ENCODE data around the gene RRM2. TPM values are rescaled to one million over a fixed set of nuclear protein-coding genes. Genes with fewer than 3 reads are reported as not detected.

RRM2 gene
- total and polyA plus RNA-seq, 2 of the 4 experiments (the other 2 are of a cell fraction), result 53.6 to 68.5 TPM

DNA sequence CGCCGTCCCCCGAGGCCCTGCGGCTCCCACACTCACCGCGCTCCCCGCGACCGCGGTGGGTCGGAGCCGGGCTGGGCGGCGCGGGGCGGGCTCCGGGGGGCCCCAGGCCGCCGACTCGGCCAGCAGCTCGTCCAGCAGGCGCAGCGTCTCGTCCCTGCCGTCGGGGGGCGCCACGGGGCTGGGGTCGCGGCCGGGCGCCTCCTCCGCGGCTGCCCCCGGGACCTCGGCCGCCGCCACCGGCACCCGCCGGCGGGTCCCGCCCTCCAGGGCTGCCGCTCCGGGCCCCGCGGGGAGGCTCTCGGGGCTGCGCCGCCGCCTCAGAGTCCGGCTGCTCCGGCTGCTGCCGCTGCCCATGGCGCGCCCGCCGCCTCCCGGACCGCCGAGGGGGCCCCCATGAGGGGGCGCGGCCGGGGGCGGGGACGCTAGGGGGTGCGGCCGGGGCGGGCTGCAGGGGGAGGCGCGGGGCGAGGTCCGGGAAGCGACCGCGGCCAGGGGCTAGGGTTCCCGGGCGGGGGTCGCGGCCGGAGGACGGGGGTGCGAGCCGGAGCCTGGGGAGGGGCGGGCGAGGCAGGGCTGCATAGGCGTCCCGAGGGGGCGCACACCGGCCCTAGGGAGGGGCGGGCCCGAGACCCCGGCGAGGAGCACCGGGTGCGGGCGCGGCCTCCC is 42.5 kb upstream of the RRM2 start, which contains the start of gene CYS1:
TSS of gene CYS1 (minus strand) at position 542 of the 666 bp plus-strand sequence. CDS start at position 354, 188 bp downstream.
- Histone ChIP-seq H3K9ac (ENCODE audit: low read depth, low read length) (no peak within 1 kb of the TSS), H3K9me3 (ENCODE audit: control insufficient read depth, insufficient read depth, low read length) (no peaks in the 10 kb centered on the region), H3K14ac (replicated peaks; ENCODE audit: low read depth, low read length) (no peak within 1 kb of the TSS), H3K4me1 (ENCODE audit: control insufficient read depth, insufficient read depth, low read length) (0 out of 2 replicates have a peak, but pooled peaks cover 2% of the 10 kb centered on the region), H3K79me1 (ENCODE audit: low read depth in 1 of 2, low read length in 2 of 2) (no peaks in the 10 kb centered on the region), H4K5ac (ENCODE audit: low read depth, low read length) (no peak within 1 kb of the TSS), H3K36me3 (ENCODE audit: control insufficient read depth, insufficient read depth, low read length) (no peaks in the 10 kb centered on the region), H3K23ac (ENCODE audit: low read depth, low read length) (no peak within 1 kb of the TSS), H2AFZ (replicated peaks; ENCODE audit: low read length, poor library complexity) (peak within 1 kb of the TSS; percentile 82), H3K56ac (ENCODE audit: extremely low read depth, insufficient read depth, low read length) (no peak within 1 kb of the TSS), H3K4me2 (ENCODE audit: low read depth, low read length) (peak within 1 kb of the TSS; percentile 79), H3K18ac (ENCODE audit: low read depth, low read length) (no peak within 1 kb of the TSS), H4K91ac (ENCODE audit: insufficient read depth, low read depth, low read length) (no peak within 1 kb of the TSS), H3K27ac (ENCODE audit: insufficient read depth, low read length) (no peak within 1 kb of the TSS), H3K27me3 (ENCODE audit: control insufficient read depth, insufficient read depth, low read length) (peaks cover 66% of the 10 kb centered on the region), H3K4ac (ENCODE audit: low read depth, low read length) (no peak within 1 kb of the TSS), H4K8ac (ENCODE audit: low read depth in 2 of 2, low read length in 2 of 2) (no peak within 1 kb of the TSS), H2AK5ac (ENCODE audit: low read depth, low read length) (no peak within 1 kb of the TSS), H3K4me3 (ENCODE audit: insufficient read depth, low read depth, low read length) (peak within 1 kb of the TSS; percentile 52), H2BK20ac (ENCODE audit: low read depth, low read length) (no peak within 1 kb of the TSS), H2BK15ac (ENCODE audit: low read depth, low read length) (no peak within 1 kb of the TSS), H3K9me1 (ENCODE audit: insufficient read depth, low read length) (no peaks in the 10 kb centered on the region; the same call in 1 of the 2 replicates), H2AK9ac (replicated peaks; ENCODE audit: low read depth, low read length, poor library complexity) (no peak within 1 kb of the TSS), H4K20me1 (ENCODE audit: insufficient read depth, low read length) (0 out of 2 replicates have a peak, but pooled peaks cover 3% of the 10 kb centered on the region), H2BK5ac (ENCODE audit: low read depth, low read length, poor library complexity, severe bottlenecking) (no peak within 1 kb of the TSS), H2BK120ac (ENCODE audit: low read depth, low read length) (no peak within 1 kb of the TSS)
- DNase-seq (no peak), ATAC-seq (ENCODE audit: low read depth) (peak; percentile 66)
- dilution Hi-C loops (cut with HindIII; ENCODE audit: low sequenced_read_pairs, unreplicated experiment) (no loop called here), intact Hi-C loops (cut with micrococcal nuclease) (loop anchor here (10.0 kb wide), 1 partner anchor 325 kb away; no protein-coding TSS in a partner anchor), in situ Hi-C loops (cut with MboI; ENCODE audit: low sequenced_read_pairs) (loop anchor here (5.0 to 10.0 kb wide), 2 partner anchors 352 to 585 kb away; no protein-coding TSS in a partner anchor)
- TF ChIP-seq, protein P1, sequence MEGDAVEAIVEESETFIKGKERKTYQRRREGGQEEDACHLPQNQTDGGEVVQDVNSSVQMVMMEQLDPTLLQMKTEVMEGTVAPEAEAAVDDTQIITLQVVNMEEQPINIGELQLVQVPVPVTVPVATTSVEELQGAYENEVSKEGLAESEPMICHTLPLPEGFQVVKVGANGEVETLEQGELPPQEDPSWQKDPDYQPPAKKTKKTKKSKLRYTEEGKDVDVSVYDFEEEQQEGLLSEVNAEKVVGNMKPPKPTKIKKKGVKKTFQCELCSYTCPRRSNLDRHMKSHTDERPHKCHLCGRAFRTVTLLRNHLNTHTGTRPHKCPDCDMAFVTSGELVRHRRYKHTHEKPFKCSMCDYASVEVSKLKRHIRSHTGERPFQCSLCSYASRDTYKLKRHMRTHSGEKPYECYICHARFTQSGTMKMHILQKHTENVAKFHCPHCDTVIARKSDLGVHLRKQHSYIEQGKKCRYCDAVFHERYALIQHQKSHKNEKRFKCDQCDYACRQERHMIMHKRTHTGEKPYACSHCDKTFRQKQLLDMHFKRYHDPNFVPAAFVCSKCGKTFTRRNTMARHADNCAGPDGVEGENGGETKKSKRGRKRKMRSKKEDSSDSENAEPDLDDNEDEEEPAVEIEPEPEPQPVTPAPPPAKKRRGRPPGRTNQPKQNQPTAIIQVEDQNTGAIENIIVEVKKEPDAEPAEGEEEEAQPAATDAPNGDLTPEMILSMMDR (conservative IDR thresholded peaks at IDR 0.05; ENCODE audit: low read depth, low read length), result peak; percentile 36
- TF ChIP-seq POLR2A (IDR thresholded peaks at IDR 0.05; ENCODE audit: low read depth, low read length), result no peak
- TF ChIP-seq SMC3 (IDR thresholded peaks at IDR 0.05; ENCODE audit: low read depth, low read length), result no peak
- WGBS, 2 experiments (ENCODE audit: extremely low coverage in 2 of 2, insufficient read length in 1 of 2), result 1% methylated on average over 32 of the region's 98 CpGs; no CpG with 5 or more reads in 1 of the 2 experiments
- POLR2A ChIA-PET (ENCODE audit: unreplicated experiment), result no interaction called here
- CTCF ChIA-PET, result no interaction called here
- no TSS peak for BruUV-seq (replicated peaks)
